ENCODE data around the gene MAP3K14. TPM values are rescaled to one million over a fixed set of nuclear protein-coding genes. Genes with fewer than 3 reads are reported as not detected.

Gene MAP3K14
- total RNA-seq, 1 experiment from 2014 or later: 16.8 TPM

DNA sequence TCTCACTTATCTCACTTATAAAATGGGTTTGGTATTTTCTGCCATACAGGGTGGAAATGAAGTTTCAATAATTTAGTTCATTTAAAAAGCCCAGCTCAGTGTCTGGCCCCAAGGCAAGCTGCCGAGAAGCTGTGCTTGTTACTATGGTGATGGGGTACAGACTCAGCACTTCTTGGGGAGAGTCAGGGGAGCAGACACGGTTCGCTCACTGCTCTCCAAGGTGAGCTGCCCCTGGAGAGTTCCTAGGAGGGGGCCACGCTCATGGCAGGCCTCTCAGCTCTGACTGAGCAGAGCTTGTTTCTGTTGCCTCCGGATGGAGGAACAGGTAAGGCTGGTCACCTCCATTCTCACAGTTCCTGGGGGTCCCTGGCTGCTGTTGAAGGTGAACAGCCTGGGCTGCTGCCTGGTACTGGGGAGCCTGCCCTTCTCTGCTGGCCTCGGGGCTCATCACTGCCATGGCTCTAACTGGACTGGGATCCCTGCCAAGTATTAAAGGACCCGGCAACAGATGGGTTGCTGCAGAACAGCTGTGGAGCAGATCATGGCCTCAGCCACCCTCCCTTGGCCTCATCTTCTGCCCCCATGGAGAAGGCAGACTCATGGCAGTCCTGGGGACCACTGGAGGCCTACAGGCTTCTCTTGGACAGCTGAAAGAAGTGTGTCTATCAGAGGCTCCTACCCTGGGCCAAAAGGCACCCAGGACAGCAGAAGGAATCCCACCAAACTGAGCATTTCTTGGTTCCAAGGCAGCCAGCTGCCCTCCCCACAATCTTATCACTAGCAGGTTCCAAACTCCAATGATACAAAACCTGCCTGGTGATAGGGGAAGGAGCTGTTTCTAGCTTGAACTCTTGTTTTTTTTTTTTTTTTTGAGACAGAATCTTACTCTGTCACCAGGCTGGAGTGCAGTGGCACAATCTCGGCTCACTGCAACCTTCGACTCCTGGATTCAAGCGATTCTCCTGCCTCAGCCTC, 29.0 kb downstream of the MAP3K14 start:
- Histone ChIP-seq H3K9me3 (ENCODE audit: low read length) (no peaks in the 10 kb centered on the region), H3K9me2 (replicated peaks; ENCODE audit: low read length) (no peaks in the 10 kb centered on the region), H3K4me3 (ENCODE audit: low read length) (no peak overlapping the region), H3K9ac (ENCODE audit: low read length) (no peak overlapping the region), H3K27me3 (ENCODE audit: low read length) (no peaks in the 10 kb centered on the region), H3K4me2 (ENCODE audit: low read length) (no peak overlapping the region), H3F3A (ENCODE audit: low read length, unreplicated experiment) (no peaks in the 10 kb centered on the region), H4K20me1 (ENCODE audit: low read length) (peaks cover 11% of the 10 kb centered on the region), H3K79me2 (ENCODE audit: low read length) (peaks cover 27% of the 10 kb centered on the region), H3K36me3 (ENCODE audit: low read depth, low read length) (peaks cover 73% of the 10 kb centered on the region), H3K4me1 (ENCODE audit: insufficient read depth, low read length) (peaks cover 5% of the 10 kb centered on the region), H3K27ac (ENCODE audit: low read length) (no peak overlapping the region), H2AFZ (ENCODE audit: low read length) (no peak overlapping the region)
- POLR2A ChIA-PET (ENCODE audit: unreplicated experiment): no interaction called here
- CTCF ChIA-PET: no interaction called here
- TF ChIP-seq EZH2phosphoT487 (IDR thresholded peaks at IDR 0.05; ENCODE audit: borderline replicate concordance, low read length): no peak
- TF ChIP-seq, protein P1, sequence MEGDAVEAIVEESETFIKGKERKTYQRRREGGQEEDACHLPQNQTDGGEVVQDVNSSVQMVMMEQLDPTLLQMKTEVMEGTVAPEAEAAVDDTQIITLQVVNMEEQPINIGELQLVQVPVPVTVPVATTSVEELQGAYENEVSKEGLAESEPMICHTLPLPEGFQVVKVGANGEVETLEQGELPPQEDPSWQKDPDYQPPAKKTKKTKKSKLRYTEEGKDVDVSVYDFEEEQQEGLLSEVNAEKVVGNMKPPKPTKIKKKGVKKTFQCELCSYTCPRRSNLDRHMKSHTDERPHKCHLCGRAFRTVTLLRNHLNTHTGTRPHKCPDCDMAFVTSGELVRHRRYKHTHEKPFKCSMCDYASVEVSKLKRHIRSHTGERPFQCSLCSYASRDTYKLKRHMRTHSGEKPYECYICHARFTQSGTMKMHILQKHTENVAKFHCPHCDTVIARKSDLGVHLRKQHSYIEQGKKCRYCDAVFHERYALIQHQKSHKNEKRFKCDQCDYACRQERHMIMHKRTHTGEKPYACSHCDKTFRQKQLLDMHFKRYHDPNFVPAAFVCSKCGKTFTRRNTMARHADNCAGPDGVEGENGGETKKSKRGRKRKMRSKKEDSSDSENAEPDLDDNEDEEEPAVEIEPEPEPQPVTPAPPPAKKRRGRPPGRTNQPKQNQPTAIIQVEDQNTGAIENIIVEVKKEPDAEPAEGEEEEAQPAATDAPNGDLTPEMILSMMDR (conservative IDR thresholded peaks at IDR 0.05; ENCODE audit: low read depth, low read length): no peak
- TF ChIP-seq EZH2 (IDR thresholded peaks at IDR 0.05; ENCODE audit: low read length, unreplicated experiment): no peak
- intact Hi-C loops (cut with micrococcal nuclease): no loop called here
- no TSS peak for BruUV-seq (replicated peaks)
- DNase-seq (no peak), ATAC-seq (no peak)

DNA sequence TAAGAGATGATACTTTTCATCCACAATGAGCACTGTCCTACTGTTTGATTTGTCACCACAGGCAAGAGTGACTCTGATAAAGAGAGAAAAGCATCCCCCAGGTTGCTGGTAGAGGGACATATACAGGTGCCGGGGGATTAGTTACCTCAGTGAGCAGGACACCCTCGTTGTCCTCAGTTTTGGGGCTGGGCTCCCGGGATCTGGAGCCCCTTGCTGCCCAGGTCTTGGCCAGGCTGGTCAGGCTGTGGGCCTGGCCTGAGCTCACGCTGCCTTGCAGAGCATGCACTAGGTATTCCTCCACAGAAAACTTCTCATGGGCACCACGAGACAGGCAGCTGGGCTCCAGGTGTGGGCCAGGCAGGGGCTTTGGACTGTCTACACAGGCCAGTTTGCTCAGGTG, 30.5 kb downstream of the MAP3K14 start:
- H3K36me3 ChIP-seq (ENCODE audit: low read depth, low read length): peaks cover 71% of the 10 kb centered on the region
- intact Hi-C loops (cut with micrococcal nuclease): no loop called here
- no peak for DNase-seq
- H3K9me2 ChIP-seq (replicated peaks; ENCODE audit: low read length): no peaks in the 10 kb centered on the region
- no peak overlapping the region for H2AFZ ChIP-seq (ENCODE audit: low read length)
- no peaks in the 10 kb centered on the region for H4K20me1 ChIP-seq (ENCODE audit: low read length)
- POLR2A ChIA-PET (ENCODE audit: unreplicated experiment): no interaction called here
- CTCF ChIA-PET: interaction anchor here (0.6 kb wide), 1 partner anchor 57 kb away, joined by 3 read pairs; no protein-coding TSS in a partner anchor
- H3K9ac ChIP-seq (ENCODE audit: low read length): no peak overlapping the region
- H3K4me2 ChIP-seq (ENCODE audit: low read length): no peak overlapping the region
- TF ChIP-seq, protein P1 (conservative IDR thresholded peaks at IDR 0.05; ENCODE audit: low read depth, low read length): no peak
- TF ChIP-seq EZH2 (IDR thresholded peaks at IDR 0.05; ENCODE audit: low read length, unreplicated experiment) (no peak), EZH2phosphoT487 (IDR thresholded peaks at IDR 0.05; ENCODE audit: borderline replicate concordance, low read length) (no peak)
- no peaks in the 10 kb centered on the region for H3F3A ChIP-seq (ENCODE audit: low read length, unreplicated experiment)
- no peaks in the 10 kb centered on the region for H3K4me1 ChIP-seq (ENCODE audit: insufficient read depth, low read length)
- ATAC-seq: no peak
- no peaks in the 10 kb centered on the region for H3K27me3 ChIP-seq (ENCODE audit: low read length)
- no peak overlapping the region for H3K4me3 ChIP-seq (ENCODE audit: low read length)
- H3K79me2 ChIP-seq (ENCODE audit: low read length): peaks cover 12% of the 10 kb centered on the region
- H3K27ac ChIP-seq (ENCODE audit: low read length): no peak overlapping the region
- no TSS peak for BruUV-seq (replicated peaks)
- no peaks in the 10 kb centered on the region for H3K9me3 ChIP-seq (ENCODE audit: low read length)
